ENCODE results near the gene DTNBP1. TPM values are rescaled to one million over a fixed set of nuclear protein-coding genes. Genes with fewer than 3 reads are reported as not detected.

DTNBP1 gene
- total RNA-seq, 1 donor from 2014 or later, result 20.1 TPM

DNA sequence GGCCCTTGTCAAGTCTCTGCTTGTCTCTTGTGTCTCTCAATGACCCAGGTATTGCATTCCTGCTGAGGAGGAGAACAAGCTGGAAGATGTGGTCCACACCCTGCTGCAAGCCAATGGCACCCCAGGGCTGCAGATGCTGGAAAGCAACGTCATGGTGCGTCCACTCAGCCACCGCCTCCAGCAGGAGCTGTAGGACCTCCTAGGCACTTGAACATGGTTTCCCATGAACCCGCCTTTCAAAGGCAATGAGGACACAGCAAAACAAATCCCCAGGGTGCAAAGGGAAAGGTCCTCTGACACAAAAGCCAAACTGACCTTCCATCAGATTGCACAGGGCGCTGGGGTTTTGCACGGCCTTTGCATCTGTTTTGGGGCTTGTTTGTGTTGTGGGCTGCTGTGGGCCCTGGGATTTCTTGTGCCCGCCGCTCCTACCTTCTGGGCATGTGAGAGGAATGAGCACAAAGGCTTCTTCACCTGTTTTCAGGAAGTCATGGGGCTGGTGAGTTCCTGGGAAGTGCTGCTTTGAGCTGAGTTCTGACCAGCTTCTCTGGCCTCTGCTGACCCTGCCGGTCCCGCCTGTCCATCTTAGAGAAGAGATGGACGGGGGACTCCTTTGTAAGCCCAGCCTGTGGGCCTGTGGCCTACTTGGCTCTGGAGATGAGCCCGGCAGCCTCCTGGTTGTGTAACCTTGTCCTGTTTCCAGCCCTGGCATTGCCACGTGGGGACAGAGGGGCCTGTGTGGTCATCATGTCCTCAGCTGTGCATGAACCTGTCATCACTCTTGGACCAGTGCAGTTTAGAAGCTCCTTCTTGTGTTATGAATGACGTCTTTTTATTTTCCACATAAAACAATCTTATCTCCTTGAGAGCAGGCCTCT lies 151.3 kb downstream of the DTNBP1 start:
- peaks cover 49% of the 10 kb centered on the region for H3K36me3 Mint-ChIP-seq (ENCODE audit: unreplicated experiment)
- TF ChIP-seq, protein P1, sequence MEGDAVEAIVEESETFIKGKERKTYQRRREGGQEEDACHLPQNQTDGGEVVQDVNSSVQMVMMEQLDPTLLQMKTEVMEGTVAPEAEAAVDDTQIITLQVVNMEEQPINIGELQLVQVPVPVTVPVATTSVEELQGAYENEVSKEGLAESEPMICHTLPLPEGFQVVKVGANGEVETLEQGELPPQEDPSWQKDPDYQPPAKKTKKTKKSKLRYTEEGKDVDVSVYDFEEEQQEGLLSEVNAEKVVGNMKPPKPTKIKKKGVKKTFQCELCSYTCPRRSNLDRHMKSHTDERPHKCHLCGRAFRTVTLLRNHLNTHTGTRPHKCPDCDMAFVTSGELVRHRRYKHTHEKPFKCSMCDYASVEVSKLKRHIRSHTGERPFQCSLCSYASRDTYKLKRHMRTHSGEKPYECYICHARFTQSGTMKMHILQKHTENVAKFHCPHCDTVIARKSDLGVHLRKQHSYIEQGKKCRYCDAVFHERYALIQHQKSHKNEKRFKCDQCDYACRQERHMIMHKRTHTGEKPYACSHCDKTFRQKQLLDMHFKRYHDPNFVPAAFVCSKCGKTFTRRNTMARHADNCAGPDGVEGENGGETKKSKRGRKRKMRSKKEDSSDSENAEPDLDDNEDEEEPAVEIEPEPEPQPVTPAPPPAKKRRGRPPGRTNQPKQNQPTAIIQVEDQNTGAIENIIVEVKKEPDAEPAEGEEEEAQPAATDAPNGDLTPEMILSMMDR (IDR thresholded peaks at IDR 0.05), result no peak

DNA sequence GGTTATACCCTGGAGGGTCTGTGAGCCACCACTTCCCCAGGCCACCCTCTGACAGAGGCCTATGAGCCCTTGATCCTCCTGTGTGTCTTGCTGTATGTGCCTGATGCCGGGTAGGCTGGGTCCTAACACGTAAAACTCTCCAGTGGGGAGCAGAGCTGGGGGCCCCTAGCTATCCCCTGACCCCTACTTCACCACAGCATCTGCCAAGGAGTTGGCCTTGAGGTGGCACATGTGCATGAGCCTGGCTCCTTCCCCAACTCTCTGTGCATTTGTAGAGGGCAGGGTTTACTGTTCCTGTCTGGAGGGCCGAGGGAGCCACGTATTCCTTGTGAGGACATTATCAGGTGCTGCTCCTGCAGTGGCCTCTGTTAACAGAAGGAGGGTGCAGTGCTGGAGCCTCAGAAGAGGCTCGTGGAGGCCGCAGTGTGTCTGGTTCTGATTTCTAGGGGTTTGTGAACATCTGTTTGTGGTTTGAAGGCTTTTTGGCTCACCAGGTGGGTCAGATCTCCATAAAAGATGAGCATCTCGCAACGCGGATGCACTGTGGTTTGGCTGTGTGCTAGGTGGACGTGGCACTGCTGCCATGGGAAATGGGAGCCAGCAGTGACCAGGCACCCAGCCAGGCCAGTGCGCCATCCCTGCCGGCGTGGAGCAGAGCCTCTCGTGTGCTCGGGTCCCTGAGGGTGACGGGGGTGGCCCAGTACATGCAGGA lies 152.1 kb downstream of the DTNBP1 start:
- H3K9me3 Mint-ChIP-seq (ENCODE audit: unreplicated experiment), result no peaks in the 10 kb centered on the region
- H3K4me1 Mint-ChIP-seq (ENCODE audit: unreplicated experiment), result peaks cover 14% of the 10 kb centered on the region
- no peak overlapping the region for H3K4me3 Mint-ChIP-seq (ENCODE audit: unreplicated experiment)
- TF ChIP-seq, protein P1 (IDR thresholded peaks at IDR 0.05), result no peak
- no peaks in the 10 kb centered on the region for H3K27me3 Mint-ChIP-seq (ENCODE audit: unreplicated experiment)
- no peak for DNase-seq (ENCODE audit: extremely low spot score, unreplicated experiment)
- peaks cover 46% of the 10 kb centered on the region for H3K36me3 Mint-ChIP-seq (ENCODE audit: unreplicated experiment)
- H3K27ac Mint-ChIP-seq (ENCODE audit: unreplicated experiment), result no peak overlapping the region

More for the DNA sequence above, 151.3 kb downstream of the DTNBP1 start:
- peaks cover 8% of the 10 kb centered on the region for H3K4me1 Mint-ChIP-seq (ENCODE audit: unreplicated experiment)
- no peak for DNase-seq (ENCODE audit: extremely low spot score, unreplicated experiment)
- H3K27me3 Mint-ChIP-seq (ENCODE audit: unreplicated experiment), result no peaks in the 10 kb centered on the region
- H3K9me3 Mint-ChIP-seq (ENCODE audit: unreplicated experiment), result no peaks in the 10 kb centered on the region
- no peak overlapping the region for H3K27ac Mint-ChIP-seq (ENCODE audit: unreplicated experiment)
- no peak overlapping the region for H3K4me3 Mint-ChIP-seq (ENCODE audit: unreplicated experiment)

DNA sequence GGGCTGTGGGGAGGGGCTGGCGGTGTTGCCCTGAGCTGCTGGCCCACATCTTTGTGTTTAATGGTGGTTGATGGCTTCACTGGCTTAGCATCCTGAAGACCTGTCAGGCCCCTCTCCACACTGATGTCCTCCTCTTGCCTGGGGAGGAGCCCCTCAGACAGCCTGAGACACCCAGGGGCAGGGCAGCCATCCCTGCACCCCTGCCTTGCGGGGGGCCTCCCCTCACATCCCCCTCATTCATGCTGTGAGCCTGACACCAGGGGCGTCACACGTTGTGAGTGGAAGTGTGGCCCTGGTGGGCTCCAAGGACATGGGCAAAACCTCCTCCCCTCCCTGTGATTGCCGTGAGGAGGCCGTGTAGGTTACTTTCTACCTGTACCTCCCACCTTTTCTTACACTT lies 152.7 kb downstream of the DTNBP1 start:
- DNase-seq (ENCODE audit: extremely low spot score, unreplicated experiment), result no peak
- Mint-ChIP-seq H3K9me3 (ENCODE audit: unreplicated experiment) (no peaks in the 10 kb centered on the region), H3K36me3 (ENCODE audit: unreplicated experiment) (peaks cover 46% of the 10 kb centered on the region), H3K27me3 (ENCODE audit: unreplicated experiment) (no peaks in the 10 kb centered on the region), H3K4me3 (ENCODE audit: unreplicated experiment) (no peak overlapping the region), H3K4me1 (ENCODE audit: unreplicated experiment) (peaks cover 20% of the 10 kb centered on the region), H3K27ac (ENCODE audit: unreplicated experiment) (no peak overlapping the region)
- TF ChIP-seq, protein P1 (IDR thresholded peaks at IDR 0.05), result no peak

DNA sequence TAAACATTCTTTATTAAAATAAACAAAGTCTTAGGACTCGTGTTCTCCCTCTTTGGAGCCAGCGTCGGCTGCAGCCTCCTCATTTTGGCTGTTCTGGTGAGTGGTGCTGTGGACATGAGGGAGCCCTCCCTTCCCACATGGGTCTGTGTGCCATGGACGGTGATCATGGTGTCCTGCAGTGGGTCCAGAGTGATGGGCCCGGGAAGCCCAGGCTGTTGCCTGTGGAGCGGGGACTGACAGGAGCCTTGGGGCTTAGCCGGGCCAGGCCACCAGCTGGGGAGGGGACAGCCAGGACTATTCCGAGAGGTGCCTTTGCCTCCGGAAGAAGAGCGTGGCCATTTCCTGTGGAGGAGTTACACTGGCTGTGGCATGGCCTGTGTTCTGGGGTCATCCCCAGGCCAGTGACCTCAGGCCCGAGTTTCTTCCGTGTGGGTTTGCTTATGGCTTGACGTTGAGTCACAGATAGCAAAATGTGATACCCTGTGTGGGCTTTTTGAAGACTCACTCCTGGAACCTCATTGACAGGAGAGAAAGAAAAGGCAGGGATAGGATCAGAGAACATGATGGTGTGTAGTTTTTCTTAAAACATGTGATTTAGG lies 153.4 kb downstream of the DTNBP1 start:
- Mint-ChIP-seq H3K36me3 (ENCODE audit: unreplicated experiment) (peaks cover 41% of the 10 kb centered on the region), H3K4me3 (ENCODE audit: unreplicated experiment) (no peak overlapping the region), H3K27ac (ENCODE audit: unreplicated experiment) (no peak overlapping the region), H3K27me3 (ENCODE audit: unreplicated experiment) (no peaks in the 10 kb centered on the region), H3K9me3 (ENCODE audit: unreplicated experiment) (no peaks in the 10 kb centered on the region), H3K4me1 (ENCODE audit: unreplicated experiment) (peaks cover 27% of the 10 kb centered on the region)
- no peak for DNase-seq (ENCODE audit: extremely low spot score, unreplicated experiment)
- TF ChIP-seq, protein P1 (IDR thresholded peaks at IDR 0.05), result no peak

DNA sequence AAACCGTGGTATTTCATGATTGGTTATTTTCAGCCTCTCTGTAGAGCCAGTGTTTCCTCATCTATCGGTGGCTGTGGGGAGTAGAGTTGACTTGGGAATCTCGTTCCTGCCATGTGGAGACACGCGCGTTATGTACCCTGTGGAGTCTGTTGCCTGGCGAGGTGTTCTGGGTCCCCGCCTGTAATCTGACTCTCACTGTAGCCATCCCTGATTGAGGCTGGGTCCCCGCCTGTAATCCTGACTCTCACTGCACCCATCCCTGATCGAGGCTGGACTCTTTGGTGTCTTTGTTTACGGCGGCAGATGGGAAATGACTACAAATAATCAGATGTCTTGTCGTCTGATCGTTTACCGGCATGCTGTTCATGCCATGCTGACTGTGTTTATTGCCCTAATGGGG lies 153.9 kb downstream of the DTNBP1 start:
- H3K27ac Mint-ChIP-seq (ENCODE audit: unreplicated experiment), result no peak overlapping the region
- H3K4me1 Mint-ChIP-seq (ENCODE audit: unreplicated experiment), result peaks cover 32% of the 10 kb centered on the region
- TF ChIP-seq, protein P1 (IDR thresholded peaks at IDR 0.05), result no peak
- H3K36me3 Mint-ChIP-seq (ENCODE audit: unreplicated experiment), result peaks cover 36% of the 10 kb centered on the region
- no peaks in the 10 kb centered on the region for H3K27me3 Mint-ChIP-seq (ENCODE audit: unreplicated experiment)
- H3K9me3 Mint-ChIP-seq (ENCODE audit: unreplicated experiment), result no peaks in the 10 kb centered on the region
- no peak for DNase-seq (ENCODE audit: extremely low spot score, unreplicated experiment)
- no peak overlapping the region for H3K4me3 Mint-ChIP-seq (ENCODE audit: unreplicated experiment)
